Bone marrow (tissue), 2 donors: ENCODE measurements around the gene FYB2.

ENCODE experiments used
- DNase-seq, 2 donors: peaks; one replicate each; lab custom pipeline; 2025; lab: John Stamatoyannopoulos, UW

Gene FYB2

DNA sequence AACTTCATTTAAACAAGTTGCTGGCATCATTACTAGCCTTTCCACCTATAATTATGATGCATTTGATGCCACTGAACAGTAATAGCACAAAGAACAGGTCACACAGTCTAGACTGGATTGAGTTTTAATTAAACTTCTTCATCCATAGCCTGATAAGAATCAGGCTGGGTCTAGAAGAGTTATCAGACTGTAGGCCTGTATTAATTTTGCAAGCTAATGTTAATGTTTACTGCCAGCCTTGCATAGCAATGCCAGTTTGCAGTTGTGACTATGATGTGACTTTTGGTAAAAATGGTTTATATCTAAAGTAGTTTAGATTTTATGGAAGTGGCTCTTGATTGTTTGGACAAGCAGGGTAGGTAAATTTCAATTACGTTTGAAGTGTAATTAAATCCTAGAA lies 106.1 kb downstream of the FYB2 start:
- no peak for DNase-seq

GRCh38 chr1:56712150-56712549 lies 107.1 kb downstream of the FYB2 start:
- DNase-seq: no peak

GRCh38 chr1:56710646-56711045 lies 108.6 kb downstream of the FYB2 start:
- no peak for DNase-seq

- DNase-seq: no peak
Observed at GRCh38 chr1:56709995-56710394, 109.2 kb downstream of the FYB2 start.

GRCh38 chr1:56709269-56709880 lies 109.8 kb downstream of the FYB2 start:
- DNase-seq: peak in 1 of 2 donors; percentile 41

DNA sequence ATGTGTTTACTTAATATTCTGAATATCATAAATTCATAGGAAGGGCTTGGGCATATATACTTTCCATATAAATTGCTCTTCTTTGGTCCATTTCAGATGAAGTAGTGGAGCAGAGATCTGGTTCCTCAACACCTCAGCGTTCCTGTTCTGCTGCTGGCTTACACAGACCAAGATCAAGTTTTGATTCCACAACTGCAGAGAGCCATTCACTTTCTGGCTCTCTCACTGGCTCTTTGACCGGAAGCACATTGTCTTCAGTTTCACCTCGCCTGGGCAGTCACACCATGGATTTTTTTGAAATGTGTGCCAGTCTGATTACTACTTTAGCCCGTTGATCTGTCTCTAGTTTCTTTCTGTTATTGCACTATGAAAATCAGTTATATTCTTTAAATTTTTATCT lies 111.8 kb downstream of the FYB2 start:
- DNase-seq: no peak

- DNase-seq: no peak
Observed at GRCh38 chr1:56703747-56704146, 115.5 kb downstream of the FYB2 start.

DNA sequence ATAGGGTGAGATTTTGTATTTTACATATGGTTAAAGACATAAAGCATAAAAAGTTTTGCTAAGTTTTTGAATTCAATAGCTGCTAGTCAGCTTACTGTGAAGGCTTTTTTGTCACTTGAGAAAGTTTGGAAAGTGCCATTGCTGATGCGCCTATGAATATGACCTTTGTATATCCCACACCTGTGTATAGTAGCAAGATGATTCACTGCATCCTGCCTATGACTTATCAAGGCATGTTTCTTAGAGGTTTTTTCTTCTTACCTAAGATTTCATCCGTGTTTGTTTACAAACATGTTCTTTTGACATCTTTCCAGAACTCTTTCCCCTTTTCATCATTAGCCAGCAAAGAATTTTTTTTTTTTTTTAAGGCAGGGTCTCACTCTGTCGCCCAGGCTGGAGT lies 122.5 kb downstream of the FYB2 start:
- DNase-seq: no peak

- no peak for DNase-seq
Observed at GRCh38 chr1:56688522-56689026, 130.6 kb downstream of the FYB2 start.

GRCh38 chr1:56686169-56686568 lies 133.0 kb downstream of the FYB2 start:
- DNase-seq: no peak

- DNase-seq: no peak
Observed at GRCh38 chr1:56683569-56683968, 135.6 kb downstream of the FYB2 start.

GRCh38 chr1:56676571-56677035 lies 142.6 kb downstream of the FYB2 start:
- DNase-seq: no peak

GRCh38 chr1:56675763-56676162 lies 143.4 kb downstream of the FYB2 start:
- no peak for DNase-seq

GRCh38 chr1:56672579-56672978 lies 146.6 kb downstream of the FYB2 start:
- DNase-seq: no peak

DNA sequence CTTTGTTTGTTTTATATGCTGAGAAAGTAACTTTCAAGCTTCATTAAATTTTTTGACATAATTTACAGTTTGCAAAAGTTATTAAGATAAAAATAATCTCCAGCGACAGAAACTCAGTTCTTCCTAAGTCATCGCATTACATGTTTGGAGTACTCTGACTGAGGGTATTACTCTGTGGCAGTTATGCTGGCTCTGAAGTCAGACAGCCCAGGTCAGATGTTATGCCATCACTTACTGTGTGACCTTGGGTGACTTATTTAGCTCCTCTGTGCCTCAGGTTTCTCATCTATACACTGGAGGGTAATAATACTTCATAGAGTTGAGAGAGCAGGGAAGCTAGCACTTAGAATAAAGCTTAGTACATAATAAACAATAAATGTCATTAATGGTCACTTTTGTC lies 147.7 kb downstream of the FYB2 start:
- no peak for DNase-seq

GRCh38 chr1:56671085-56671484 lies 148.1 kb downstream of the FYB2 start:
- DNase-seq: no peak

GRCh38 chr1:56670350-56670749 lies 148.9 kb downstream of the FYB2 start:
- no peak for DNase-seq
